GM19463 (cell line): ENCODE results near the gene SRGAP1.
"Not testable (repeated sequence)": the region's sequence is repeated elsewhere in the genome, so short reads cannot be mapped to it uniquely, and the experiment has no call there.

ENCODE experiments used
- ATAC-seq: cut with Tn5 transposase; IDR thresholded peaks from one replicate; pipeline ENCODE4 v1.9.1; 2021; ENCODE audit warnings: mild to moderate bottlenecking, moderate library complexity; ENCODE audit not compliant: unreplicated experiment

The SRGAP1 gene

GRCh38 chr12:64036414-64036813 is 191.9 kb downstream of the SRGAP1 start:
- no peak for ATAC-seq

DNA sequence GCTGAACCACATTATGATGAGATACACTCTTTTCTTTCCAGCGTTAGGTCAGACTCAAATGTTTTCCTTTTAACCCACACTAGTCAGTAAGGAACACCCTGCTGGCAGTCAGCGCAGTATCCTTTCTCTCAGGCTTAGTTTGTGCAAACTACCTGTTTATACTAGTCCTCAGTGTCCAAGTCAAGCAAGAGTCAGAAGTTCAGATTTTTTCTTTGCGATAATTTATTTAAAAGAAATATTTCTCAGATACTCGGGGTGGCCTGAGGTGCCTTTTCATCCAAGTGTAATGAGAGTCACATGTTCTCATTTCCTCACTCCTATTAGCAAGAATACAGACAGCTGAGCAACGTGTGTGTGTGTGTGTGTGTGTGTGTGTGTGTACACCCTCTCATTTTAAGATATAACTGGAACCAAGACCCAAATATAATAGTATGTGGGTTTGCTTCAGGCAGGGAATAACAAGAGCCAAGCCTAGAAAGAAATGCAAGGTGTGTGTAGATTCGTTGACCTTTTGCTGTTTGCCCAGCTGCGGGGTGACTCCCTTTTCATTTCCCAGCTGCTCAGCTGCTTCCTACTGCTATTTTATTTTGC is 194.9 kb downstream of the SRGAP1 start:
- no peak for ATAC-seq

GRCh38 chr12:64042911-64043310 is 198.4 kb downstream of the SRGAP1 start:
- ATAC-seq, result no peak

- ATAC-seq, result no peak
Measured at GRCh38 chr12:64044191-64044590, 199.7 kb downstream of the SRGAP1 start.

DNA sequence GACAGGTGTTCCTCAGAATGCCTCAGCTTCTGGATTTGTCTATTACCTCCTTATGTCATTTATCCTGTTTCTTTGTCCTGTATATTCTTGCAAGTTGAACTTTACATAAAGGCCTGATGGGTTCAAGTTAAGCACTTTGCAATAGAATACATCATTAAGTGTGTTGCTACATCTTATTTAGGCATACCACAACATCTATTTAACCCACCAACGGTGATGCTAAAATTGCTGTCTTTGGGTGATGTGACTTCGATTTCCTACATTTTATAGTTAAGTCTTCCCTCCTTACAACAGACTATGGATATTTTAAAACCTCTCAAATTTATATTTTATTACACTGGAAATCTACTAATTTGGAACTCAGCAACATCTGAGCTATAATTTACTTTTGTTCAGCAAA is 206.6 kb downstream of the SRGAP1 start:
- no peak for ATAC-seq

DNA sequence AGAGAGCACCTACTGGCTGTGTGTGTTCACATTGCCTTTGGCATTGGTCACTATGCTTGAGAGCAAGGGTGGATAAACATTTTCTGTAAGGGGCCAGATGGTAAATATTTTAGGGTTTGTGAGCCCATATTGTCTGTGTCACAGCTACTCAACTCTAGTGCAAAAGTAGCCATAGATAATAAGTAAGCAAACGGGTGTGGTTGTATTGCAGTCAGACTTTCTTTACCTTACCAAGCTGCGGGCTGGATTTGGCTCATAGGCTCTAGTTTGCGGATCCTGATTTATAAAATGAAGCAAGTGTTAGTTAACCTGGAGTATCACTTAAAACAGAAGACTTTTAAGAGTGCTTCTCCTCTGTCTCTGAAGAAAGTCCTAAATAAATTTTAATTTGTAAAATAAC is 208.6 kb downstream of the SRGAP1 start:
- ATAC-seq, result no peak

DNA sequence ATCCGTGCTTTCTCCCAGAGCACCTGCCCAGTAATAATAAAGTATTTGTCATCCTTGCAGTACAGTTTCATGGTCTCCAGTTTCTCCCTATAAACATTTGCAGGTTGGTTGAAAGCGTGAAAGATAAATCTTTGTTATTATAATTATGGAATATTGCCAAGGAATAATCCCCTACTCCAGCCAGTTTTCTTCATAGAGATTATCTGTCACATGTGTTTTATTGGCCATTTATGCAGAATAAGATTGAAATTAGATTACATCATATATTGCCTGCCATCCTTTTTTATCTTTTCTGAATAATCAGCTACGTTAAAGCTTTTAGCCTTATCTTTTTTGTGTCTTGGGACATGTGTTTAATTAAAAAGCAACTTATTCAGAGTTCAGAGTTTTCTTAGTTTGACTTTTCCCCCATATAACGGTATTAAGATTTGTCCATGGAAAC is 209.6 kb downstream of the SRGAP1 start:
- ATAC-seq, result no peak

GRCh38 chr12:64056741-64057140 is 212.2 kb downstream of the SRGAP1 start:
- no peak for ATAC-seq

GRCh38 chr12:64057706-64058105 is 213.2 kb downstream of the SRGAP1 start:
- ATAC-seq, result no peak

GRCh38 chr12:64058541-64059265 is 214.2 kb downstream of the SRGAP1 start:
- ATAC-seq, result no peak

- ATAC-seq, result no peak
Measured at GRCh38 chr12:64059685-64060084, 215.2 kb downstream of the SRGAP1 start.

DNA sequence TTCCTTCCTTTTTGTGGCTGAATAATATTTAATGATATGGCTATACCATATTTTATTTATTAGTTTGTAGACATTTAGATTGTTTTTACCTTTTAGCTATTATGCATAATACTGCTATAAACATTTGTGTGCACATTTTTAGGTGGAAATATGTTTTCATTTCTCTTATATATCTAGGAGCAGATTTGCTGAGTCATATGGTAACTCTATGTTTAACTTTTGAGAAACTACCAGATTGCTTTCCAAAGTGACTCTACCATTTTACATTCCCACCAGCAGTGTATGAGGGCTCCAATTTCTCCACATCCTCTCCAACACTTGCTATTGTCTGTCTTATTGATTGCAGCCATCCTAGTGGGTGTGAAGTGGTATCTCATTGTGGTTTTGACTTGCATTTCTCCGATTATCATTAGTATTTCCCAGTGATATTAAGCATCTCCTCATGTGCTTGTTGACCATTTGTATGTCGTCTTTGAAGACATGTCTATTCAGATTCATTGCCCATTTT is 217.4 kb downstream of the SRGAP1 start:
- no peak for ATAC-seq

GRCh38 chr12:64063121-64063520 is 218.6 kb downstream of the SRGAP1 start:
- ATAC-seq, result no peak

DNA sequence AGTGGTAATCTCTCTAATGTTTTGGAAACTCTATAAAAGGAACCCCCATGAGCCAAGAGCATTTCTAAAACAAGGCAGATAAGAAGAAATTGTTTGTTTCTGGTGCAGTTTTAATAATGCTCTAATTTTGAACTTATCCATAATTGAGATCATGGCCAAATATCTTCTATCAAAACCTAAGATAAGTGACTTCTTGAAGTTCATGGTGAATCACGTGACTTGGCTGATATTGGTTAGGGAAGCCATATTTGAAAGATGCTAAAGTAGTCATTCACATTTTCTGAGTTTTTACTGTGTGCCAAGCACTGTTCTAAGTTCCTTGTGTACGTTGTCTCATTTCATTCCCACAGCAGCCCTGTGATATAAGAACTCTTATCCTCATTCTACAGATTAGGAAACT is 219.7 kb downstream of the SRGAP1 start:
- no peak for ATAC-seq

GRCh38 chr12:64064706-64065105 is 220.2 kb downstream of the SRGAP1 start:
- ATAC-seq, result no peak

DNA sequence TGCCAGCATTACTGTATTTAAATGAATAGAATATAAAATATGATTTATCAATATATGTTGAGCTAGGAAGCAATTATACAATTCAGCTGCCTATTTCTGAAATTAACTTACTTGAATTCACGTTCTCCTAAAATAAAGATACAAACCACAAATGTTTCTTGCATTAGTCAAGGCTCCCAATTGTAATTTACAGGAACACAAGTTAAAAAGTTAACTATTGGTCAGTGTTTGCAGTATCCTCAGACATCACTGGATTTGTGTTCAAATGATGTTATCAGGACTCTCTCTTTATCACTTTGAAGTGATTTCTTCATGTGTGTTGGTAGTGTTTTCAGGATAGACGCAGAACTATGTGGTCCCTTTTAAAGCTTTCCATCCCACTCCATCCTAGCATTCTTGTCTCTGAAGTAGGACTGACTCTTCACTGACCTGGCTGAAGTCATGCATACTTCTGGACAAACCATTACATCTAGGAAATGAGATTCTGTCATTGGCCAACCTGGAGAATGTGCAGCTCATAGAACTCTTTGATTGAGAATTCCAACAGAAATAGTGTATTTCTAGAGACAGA is 221.5 kb downstream of the SRGAP1 start:
- no peak for ATAC-seq

- ATAC-seq, result no peak
Measured at GRCh38 chr12:64066776-64067175, 222.3 kb downstream of the SRGAP1 start.

DNA sequence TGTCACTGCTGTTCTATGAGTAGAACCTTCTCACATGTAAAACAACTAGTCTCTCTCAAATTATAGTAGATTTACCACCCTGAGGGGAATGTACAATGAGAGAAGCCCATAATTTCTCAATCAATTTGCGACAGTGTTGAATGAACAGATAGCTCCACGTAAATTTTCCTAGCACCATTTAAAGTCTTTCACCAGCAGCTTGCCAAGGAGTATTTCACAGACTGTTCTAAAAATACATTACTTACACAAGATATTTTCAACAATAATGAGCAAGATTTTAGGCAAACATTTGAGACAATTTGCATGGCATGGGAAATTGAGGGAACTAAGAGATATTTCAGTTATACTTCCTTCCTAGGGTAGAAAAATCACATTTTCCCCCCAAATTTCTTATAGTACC is 226.0 kb downstream of the SRGAP1 start:
- ATAC-seq, result no peak

DNA sequence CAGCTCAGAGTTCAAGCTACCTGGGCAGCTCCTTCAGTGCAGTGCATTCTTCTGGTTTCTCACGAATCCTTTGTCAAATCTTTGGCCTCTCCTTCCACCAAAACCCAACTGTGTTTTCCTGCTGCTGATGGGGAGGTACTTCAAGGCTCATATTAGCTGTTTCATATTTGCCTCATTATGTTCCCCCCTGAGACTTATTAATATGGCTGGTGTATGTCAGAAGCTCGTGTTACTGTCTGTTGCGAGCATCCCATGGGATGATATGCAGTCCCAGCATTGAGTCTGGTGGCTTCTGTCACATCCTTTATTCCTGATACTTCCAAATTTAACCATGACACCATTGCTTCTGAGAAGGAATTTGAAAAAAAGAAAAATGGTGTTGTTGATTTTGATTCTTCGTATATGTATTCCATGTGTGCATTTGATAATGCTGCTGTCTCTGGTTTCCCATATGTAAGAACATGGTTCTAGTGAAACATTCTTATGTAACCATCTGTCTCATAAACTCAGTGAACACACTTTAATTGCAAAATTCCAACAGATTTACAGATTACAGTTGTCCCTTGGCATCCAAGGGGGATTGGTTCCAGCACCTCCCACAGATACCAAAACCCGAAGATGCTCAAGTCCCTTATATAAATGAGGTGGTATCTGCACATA is 228.5 kb downstream of the SRGAP1 start:
- ATAC-seq, result no peak

DNA sequence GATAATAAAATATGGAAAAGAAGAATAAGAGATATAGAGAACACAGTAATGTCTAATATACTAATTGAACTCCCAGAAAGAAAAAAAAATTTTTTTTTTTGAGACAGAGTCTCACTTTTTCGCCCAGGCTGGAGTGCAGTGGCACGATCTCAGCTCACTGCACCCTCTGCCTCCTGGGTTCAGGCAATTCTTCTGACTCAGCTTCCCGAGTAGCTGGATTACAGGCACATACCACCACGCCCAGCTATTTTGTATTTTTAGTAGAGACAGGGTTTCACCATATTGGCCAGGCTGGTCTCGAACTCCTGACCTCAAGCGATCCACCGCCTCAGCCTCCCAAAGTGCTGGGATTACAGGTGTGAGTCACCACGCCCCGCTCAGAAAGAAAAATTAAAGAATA is 232.1 kb downstream of the SRGAP1 start:
- ATAC-seq, result not testable (repeated sequence)

- no peak for ATAC-seq
Measured at GRCh38 chr12:64077922-64078321, 233.4 kb downstream of the SRGAP1 start.
